ENCODE data around the gene ERGIC2. TPM values are rescaled to one million over a fixed set of nuclear protein-coding genes. Genes with fewer than 3 reads are reported as not detected.
"Not testable (repeated sequence)": the region's sequence is repeated elsewhere in the genome, so short reads cannot be mapped to it uniquely, and the experiment has no call there.

Gene ERGIC2
- total and polyA plus RNA-seq, 2 donors (not counting 1 experiment from before 2014, with no cell fraction given): 4.4 to 37.2 TPM

- peak overlapping the region in 1 of 2 donors; percentile 69 for H3K27ac ChIP-seq (ENCODE audit: low read length in 2 of 2)
- ATAC-seq (ENCODE audit: low read depth) (peak; percentile 24), DNase-seq (peak; percentile 10)
- H3K27me3 ChIP-seq (replicated peaks in 1 of 4; ENCODE audit: control extremely low read depth in 1 of 4, control insufficient read depth in 3 of 4, insufficient read depth in 4 of 4, low read length in 3 of 4): no peaks in the 10 kb centered on the region
- intact Hi-C loops (cut with micrococcal nuclease): no loop called here
- H3K9me3 ChIP-seq (ENCODE audit: control extremely low read depth in 1 of 3, control insufficient read depth in 2 of 3, insufficient read depth in 1 of 3, low read length in 2 of 3): no peaks in the 10 kb centered on the region
- H2AFZ ChIP-seq (ENCODE audit: insufficient read depth, low read depth, low read length, poor library complexity, severe bottlenecking): no peak overlapping the region
- H3K4me3 ChIP-seq (ENCODE audit: control extremely low read depth in 1 of 5, extremely low read depth in 1 of 5, insufficient read depth in 1 of 5, low read depth in 2 of 5, low read length in 4 of 5): peak overlapping the region in 1 of 5 experiments; percentile 27
- H3K9ac ChIP-seq (ENCODE audit: low read length): no peak overlapping the region
- Mint-ChIP-seq H3K27ac (no peak overlapping the region), H3K27me3 (peaks cover 13% of the 10 kb centered on the region), H3K4me1 (no peaks in the 10 kb centered on the region), H3K9me3 (ENCODE audit: insufficient read depth) (no peaks in the 10 kb centered on the region), H3K4me3 (no peak overlapping the region)
- TF ChIP-seq EZH2 (IDR thresholded peaks at IDR 0.05; ENCODE audit: borderline replicate concordance, insufficient read depth, low read depth, low read length, poor library complexity, severe bottlenecking): no peak
- TF ChIP-seq, protein P1, sequence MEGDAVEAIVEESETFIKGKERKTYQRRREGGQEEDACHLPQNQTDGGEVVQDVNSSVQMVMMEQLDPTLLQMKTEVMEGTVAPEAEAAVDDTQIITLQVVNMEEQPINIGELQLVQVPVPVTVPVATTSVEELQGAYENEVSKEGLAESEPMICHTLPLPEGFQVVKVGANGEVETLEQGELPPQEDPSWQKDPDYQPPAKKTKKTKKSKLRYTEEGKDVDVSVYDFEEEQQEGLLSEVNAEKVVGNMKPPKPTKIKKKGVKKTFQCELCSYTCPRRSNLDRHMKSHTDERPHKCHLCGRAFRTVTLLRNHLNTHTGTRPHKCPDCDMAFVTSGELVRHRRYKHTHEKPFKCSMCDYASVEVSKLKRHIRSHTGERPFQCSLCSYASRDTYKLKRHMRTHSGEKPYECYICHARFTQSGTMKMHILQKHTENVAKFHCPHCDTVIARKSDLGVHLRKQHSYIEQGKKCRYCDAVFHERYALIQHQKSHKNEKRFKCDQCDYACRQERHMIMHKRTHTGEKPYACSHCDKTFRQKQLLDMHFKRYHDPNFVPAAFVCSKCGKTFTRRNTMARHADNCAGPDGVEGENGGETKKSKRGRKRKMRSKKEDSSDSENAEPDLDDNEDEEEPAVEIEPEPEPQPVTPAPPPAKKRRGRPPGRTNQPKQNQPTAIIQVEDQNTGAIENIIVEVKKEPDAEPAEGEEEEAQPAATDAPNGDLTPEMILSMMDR (IDR thresholded peaks at IDR 0.05): no peak
- no peaks in the 10 kb centered on the region for H3K36me3 ChIP-seq (replicated peaks in 1 of 2; ENCODE audit: control extremely low read depth in 1 of 2, control insufficient read depth in 1 of 2, extremely low read depth in 1 of 2, insufficient read depth in 2 of 2, low read length in 1 of 2)
- no peak overlapping the region for H3K4me2 ChIP-seq (replicated peaks; ENCODE audit: low read depth, low read length, poor library complexity, severe bottlenecking)
- 94% methylated on average over 59 of the region's 65 CpGs for WGBS (ENCODE audit: insufficient coverage)
- CTCF ChIA-PET: no interaction called here
- H3K79me2 ChIP-seq (ENCODE audit: control insufficient read depth, insufficient read depth, low read length): no peaks in the 10 kb centered on the region
- no peaks in the 10 kb centered on the region for H3K4me1 ChIP-seq (ENCODE audit: control insufficient read depth in 2 of 2, insufficient read depth in 2 of 2, low read length in 2 of 2)
- POLR2A ChIA-PET: no interaction called here
- H4K20me1 ChIP-seq (ENCODE audit: control insufficient read depth, insufficient read depth, low read length, poor library complexity, severe bottlenecking): no peaks in the 10 kb centered on the region
Observed at GRCh38 chr12:29389295-29389919, 8.4 kb upstream of the ERGIC2 start.

DNA sequence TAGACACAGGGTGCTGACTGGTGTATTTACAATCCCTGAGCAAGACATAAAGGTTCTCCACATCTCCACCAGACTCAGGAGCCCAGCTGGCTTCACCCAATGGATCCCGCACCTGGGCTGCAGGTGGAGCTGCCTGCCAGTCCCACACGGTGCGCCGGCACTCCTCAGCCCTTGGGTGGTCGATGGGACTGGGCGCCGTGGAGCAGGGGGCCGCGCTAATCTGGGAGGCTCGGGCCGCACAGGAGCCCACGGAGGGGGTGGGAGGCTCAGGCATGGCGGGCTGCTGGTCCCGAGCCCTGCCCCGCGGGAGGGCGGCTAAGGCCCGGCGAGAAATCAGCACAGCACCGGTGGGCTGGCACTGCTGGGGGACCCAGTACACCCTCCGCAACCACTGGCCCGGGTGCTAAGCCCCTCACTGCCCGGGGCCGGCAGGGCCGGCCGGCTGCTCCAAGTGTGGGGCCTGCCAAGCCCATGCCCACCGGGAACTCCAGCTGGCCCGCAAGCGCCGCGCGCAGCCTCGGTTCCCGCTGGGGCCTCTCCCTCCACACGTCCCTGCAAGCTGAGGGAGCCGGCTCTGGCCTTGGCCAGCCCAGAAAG lies 5.2 kb upstream of the ERGIC2 start:
- POLR2A ChIA-PET: not testable (repeated sequence)

DNA sequence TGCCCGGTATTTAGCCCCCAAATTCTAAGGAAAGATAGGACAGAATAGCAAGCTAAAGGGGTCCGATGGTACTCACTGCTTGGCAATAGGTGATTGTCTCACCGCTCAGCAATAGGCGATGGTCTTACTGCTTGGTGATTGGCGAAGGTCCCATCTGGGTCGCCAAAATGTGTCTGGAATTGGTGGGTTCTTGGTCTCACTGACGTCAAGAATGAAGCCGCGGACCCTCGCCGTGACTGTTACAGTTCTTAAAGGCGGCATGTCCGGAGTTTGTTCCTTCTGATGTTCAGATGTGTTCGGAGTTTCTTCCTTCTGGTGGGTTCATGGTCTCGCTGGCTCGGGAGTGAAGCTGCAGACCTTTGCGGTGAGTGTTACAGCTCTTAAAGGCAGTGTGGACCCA lies 4.2 kb upstream of the ERGIC2 start:
- CTCF ChIA-PET; H3K27ac ChIP-seq (ENCODE audit: low read length in 2 of 2); DNase-seq; H3K27ac Mint-ChIP-seq; H2AFZ ChIP-seq (ENCODE audit: insufficient read depth, low read depth, low read length, poor library complexity, severe bottlenecking); H3K9me3 ChIP-seq (ENCODE audit: control extremely low read depth in 1 of 3, control insufficient read depth in 2 of 3, insufficient read depth in 1 of 3, low read length in 2 of 3); H3K4me2 ChIP-seq (replicated peaks; ENCODE audit: low read depth, low read length, poor library complexity, severe bottlenecking); H3K36me3 ChIP-seq (replicated peaks in 1 of 2; ENCODE audit: control extremely low read depth in 1 of 2, control insufficient read depth in 1 of 2, extremely low read depth in 1 of 2, insufficient read depth in 2 of 2, low read length in 1 of 2); intact Hi-C loops (cut with micrococcal nuclease); H3K27me3 ChIP-seq (replicated peaks in 1 of 4; ENCODE audit: control extremely low read depth in 1 of 4, control insufficient read depth in 3 of 4, insufficient read depth in 4 of 4, low read length in 3 of 4); ATAC-seq (ENCODE audit: low read depth); H3K9ac ChIP-seq (ENCODE audit: low read length); H3K9me3 Mint-ChIP-seq (ENCODE audit: insufficient read depth); H4K20me1 ChIP-seq (ENCODE audit: control insufficient read depth, insufficient read depth, low read length, poor library complexity, severe bottlenecking); POLR2A ChIA-PET; H3K27me3 Mint-ChIP-seq; H3K4me3 Mint-ChIP-seq; H3K4me3 ChIP-seq (ENCODE audit: control extremely low read depth in 1 of 5, extremely low read depth in 1 of 5, insufficient read depth in 1 of 5, low read depth in 2 of 5, low read length in 4 of 5); H3K4me1 ChIP-seq (ENCODE audit: control insufficient read depth in 2 of 2, insufficient read depth in 2 of 2, low read length in 2 of 2): not testable (repeated sequence)
- 98% methylated on average over 9 of the region's 17 CpGs for WGBS (ENCODE audit: insufficient coverage)
- peaks cover 17% of the 10 kb centered on the region for H3K79me2 ChIP-seq (ENCODE audit: control insufficient read depth, insufficient read depth, low read length)
- H3K4me1 Mint-ChIP-seq: peaks cover 16% of the 10 kb centered on the region

More for the DNA sequence above, 5.2 kb upstream of the ERGIC2 start:
- CTCF ChIA-PET; H3K4me1 Mint-ChIP-seq; H3K27ac ChIP-seq (ENCODE audit: low read length in 2 of 2); H4K20me1 ChIP-seq (ENCODE audit: control insufficient read depth, insufficient read depth, low read length, poor library complexity, severe bottlenecking); H3K4me2 ChIP-seq (replicated peaks; ENCODE audit: low read depth, low read length, poor library complexity, severe bottlenecking); H3K4me3 Mint-ChIP-seq; H3K4me1 ChIP-seq (ENCODE audit: control insufficient read depth in 2 of 2, insufficient read depth in 2 of 2, low read length in 2 of 2); H3K36me3 ChIP-seq (replicated peaks in 1 of 2; ENCODE audit: control extremely low read depth in 1 of 2, control insufficient read depth in 1 of 2, extremely low read depth in 1 of 2, insufficient read depth in 2 of 2, low read length in 1 of 2); H2AFZ ChIP-seq (ENCODE audit: insufficient read depth, low read depth, low read length, poor library complexity, severe bottlenecking); H3K27ac Mint-ChIP-seq; DNase-seq; ATAC-seq (ENCODE audit: low read depth); H3K9ac ChIP-seq (ENCODE audit: low read length); intact Hi-C loops (cut with micrococcal nuclease); H3K27me3 Mint-ChIP-seq; H3K27me3 ChIP-seq (replicated peaks in 1 of 4; ENCODE audit: control extremely low read depth in 1 of 4, control insufficient read depth in 3 of 4, insufficient read depth in 4 of 4, low read length in 3 of 4); H3K9me3 Mint-ChIP-seq (ENCODE audit: insufficient read depth); H3K9me3 ChIP-seq (ENCODE audit: control extremely low read depth in 1 of 3, control insufficient read depth in 2 of 3, insufficient read depth in 1 of 3, low read length in 2 of 3); H3K4me3 ChIP-seq (ENCODE audit: control extremely low read depth in 1 of 5, extremely low read depth in 1 of 5, insufficient read depth in 1 of 5, low read depth in 2 of 5, low read length in 4 of 5): not testable (repeated sequence)
- WGBS (ENCODE audit: insufficient coverage): 98% methylated on average over 27 of the region's 36 CpGs
- H3K79me2 ChIP-seq (ENCODE audit: control insufficient read depth, insufficient read depth, low read length): peaks cover 10% of the 10 kb centered on the region
